Activated T-cell treated with anti-CD3 and anti-CD28 coated beads for 48 hours (primary cell): ENCODE results near the gene SEL1L2.

ENCODE experiments used
- DNase-seq: peaks from one replicate; pipeline ENCODE4 v3.0.0-alpha.2; 2020; ENCODE audit warnings: low read depth

SEL1L2 gene

DNA sequence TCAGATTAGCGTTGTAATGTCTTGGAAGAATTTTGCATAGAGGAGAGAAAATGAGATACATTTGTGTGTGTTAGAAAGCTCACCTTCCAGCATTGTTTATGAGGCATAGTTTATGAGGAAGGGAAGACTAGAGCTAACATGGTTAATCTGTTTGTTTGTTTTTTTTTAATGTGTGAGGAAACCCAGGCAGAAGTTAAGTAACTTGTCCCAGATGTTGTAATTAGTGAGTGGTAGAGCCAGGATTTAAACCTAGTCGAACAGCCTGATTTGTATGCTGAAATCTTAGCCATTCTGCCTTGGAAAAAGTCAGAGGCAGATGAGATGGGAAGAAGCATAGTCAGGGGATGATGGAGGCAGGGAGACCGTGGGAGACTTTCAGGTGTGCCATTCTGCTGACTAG, 176.5 kb downstream of the SEL1L2 start:
- no peak for DNase-seq

DNA sequence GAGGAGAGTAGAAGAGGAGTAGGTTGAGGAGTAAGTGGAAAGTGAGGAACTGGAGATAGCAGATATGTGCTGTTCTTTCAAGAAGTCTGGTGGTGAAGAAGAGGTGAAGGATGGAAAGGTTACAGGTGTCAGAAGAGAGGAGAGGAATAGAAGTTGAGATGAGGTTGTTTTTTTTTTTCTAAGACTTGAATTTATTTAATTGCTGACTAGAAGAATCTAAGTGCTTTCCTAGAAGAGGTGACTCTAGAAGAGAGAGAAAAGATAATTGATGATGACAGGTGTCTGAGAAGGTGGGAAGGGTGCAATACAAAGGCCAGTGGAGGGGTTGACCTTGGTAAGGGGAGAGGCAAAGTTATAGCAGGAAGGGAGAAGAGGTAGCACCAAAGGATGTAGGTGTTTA, 180.0 kb downstream of the SEL1L2 start:
- no peak for DNase-seq

DNA sequence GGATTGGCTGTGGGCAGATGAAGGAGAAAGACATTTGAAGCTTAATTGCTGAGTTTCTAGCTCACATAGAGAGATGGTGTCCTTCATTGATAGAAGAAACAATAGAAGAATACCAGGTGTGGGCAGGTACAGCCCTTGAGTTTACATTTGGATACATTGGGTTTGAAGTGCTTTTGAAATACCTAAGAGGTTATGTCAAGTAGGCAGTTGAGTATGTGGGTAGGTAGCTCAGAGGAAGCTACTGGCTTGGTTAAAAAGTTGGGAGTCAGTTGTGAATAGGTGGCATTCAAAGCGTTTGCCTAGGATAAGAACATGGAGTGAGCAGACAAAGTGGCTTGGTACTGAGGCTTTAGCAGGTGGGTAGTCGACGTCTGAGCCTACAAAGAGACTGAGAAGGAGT, 180.6 kb downstream of the SEL1L2 start:
- DNase-seq = no peak

DNA sequence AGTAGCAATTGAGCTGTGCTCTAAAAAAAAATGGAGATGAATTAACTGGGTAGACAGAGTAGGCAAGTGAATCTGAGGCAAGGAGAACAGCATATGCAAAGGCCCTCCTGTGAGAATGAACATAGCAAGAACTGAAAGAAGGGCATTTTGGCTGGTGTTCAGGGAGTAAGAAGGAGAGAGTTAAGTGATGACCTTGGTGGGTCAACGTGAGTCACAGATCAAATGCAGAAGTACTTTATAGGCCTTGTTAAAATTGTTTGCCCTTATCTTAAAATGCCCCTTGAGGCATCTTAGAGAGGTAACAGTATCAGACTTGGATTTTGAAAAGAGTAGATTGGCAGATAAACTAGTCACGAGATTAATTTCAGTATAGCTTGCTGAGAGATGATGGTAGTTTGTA, 181.0 kb downstream of the SEL1L2 start:
- no peak for DNase-seq

DNA sequence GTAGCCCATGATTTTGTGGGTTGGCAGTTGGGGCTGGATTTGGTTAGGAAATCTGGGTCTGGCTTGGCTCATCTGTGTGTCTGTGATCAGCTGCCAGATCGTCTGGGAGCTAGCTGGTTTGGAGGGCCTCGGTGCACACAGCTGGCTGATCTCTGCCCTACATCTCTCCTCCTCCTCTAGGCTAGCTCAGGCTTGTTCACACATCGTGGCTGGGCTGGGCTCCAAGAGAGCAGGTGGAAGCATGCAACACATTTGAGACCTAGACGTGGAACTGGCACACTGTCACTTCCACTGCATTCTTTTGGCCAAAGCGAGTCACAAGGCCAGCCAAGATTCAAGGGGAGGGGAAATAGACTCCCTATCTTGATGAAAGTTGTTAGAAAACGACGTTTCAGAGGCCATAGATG, 189.7 kb downstream of the SEL1L2 start:
- DNase-seq = no peak

DNA sequence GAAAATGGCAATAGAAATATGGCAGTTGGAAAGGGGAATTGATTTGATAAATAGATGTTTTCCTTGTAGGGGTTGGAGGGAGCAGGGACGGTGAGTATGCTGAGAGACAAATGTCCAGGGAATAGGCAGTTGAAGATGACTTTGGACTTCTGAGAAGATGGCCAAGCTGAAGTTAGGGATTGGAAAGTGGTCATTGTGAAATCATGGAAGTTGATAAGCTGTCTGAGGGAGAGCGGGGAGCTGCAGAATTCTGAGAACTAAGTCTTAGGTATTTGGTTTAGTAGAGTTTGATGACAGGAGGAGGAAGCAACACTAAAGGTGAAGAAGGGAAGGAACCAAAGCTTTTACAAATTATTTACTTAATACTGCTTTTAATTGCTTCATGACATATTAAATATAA, 190.4 kb downstream of the SEL1L2 start:
- DNase-seq = no peak
